ENCODE measurements around the gene PLD1. TPM values are rescaled to one million over a fixed set of nuclear protein-coding genes. Genes with fewer than 3 reads are reported as not detected.

The PLD1 gene
- total RNA-seq, 1 experiment from 2014 or later, result 32.5 TPM

GRCh38 chr3:171782617-171783016, 27.7 kb downstream of the PLD1 start:
- Histone ChIP-seq H3K36me3 (ENCODE audit: low read depth) (peaks cover 3% of the 10 kb centered on the region; the same call in 1 of the 2 replicates), H3K27ac (no peak overlapping the region), H3K4me1 (replicated peaks; ENCODE audit: insufficient read depth) (peaks cover 16% of the 10 kb centered on the region), H2AFZ (no peak overlapping the region), H3K4me2 (no peak overlapping the region), H3K9me2 (ENCODE audit: insufficient read depth) (no peaks in the 10 kb centered on the region), H3K9me3 (ENCODE audit: insufficient read depth, low read depth) (no peaks in the 10 kb centered on the region), H3F3A (ENCODE audit: insufficient read depth, low read depth) (peaks cover 10% of the 10 kb centered on the region), H3K4me3 (no peak overlapping the region), H3K79me2 (ENCODE audit: low read depth) (no peaks in the 10 kb centered on the region), H4K20me1 (ENCODE audit: insufficient read depth) (no peaks in the 10 kb centered on the region), H3K27me3 (ENCODE audit: insufficient read depth, low read depth) (no peaks in the 10 kb centered on the region)
- TF ChIP-seq CTCF (conservative IDR thresholded peaks at IDR 0.05) (no peak), EZH2 (IDR thresholded peaks at IDR 0.05; ENCODE audit: low read depth) (no peak)
- no TSS peak for BruUV-seq (replicated peaks)
- intact Hi-C loops (cut with micrococcal nuclease; ENCODE audit: unreplicated experiment), result no loop called here
- DNase-seq, result no peak
- ChIA-PET CTCF (no interaction called here), POLR2A (ENCODE audit: unreplicated experiment) (no interaction called here)

GRCh38 chr3:171781711-171782127, 28.6 kb downstream of the PLD1 start:
- BruUV-seq (replicated peaks), result no TSS peak
- Histone ChIP-seq H3K4me3 (no peak overlapping the region), H3K36me3 (ENCODE audit: low read depth) (no peaks in the 10 kb centered on the region), H2AFZ (no peak overlapping the region), H3K9me2 (ENCODE audit: insufficient read depth) (no peaks in the 10 kb centered on the region), H3K4me2 (peak overlapping the region; percentile 37), H3F3A (ENCODE audit: insufficient read depth, low read depth) (peaks cover 10% of the 10 kb centered on the region), H3K27me3 (ENCODE audit: insufficient read depth, low read depth) (no peaks in the 10 kb centered on the region), H3K9me3 (ENCODE audit: insufficient read depth, low read depth) (no peaks in the 10 kb centered on the region), H4K20me1 (ENCODE audit: insufficient read depth) (no peaks in the 10 kb centered on the region), H3K4me1 (replicated peaks; ENCODE audit: insufficient read depth) (peaks cover 16% of the 10 kb centered on the region), H3K27ac (peak overlapping the region; percentile 15), H3K79me2 (ENCODE audit: low read depth) (no peaks in the 10 kb centered on the region)
- peak in 1 of 2 experiments; percentile 68 for DNase-seq
- CTCF ChIA-PET, result interaction anchor here (0.7 to 0.8 kb wide), 2 partner anchors 9 to 203 kb away, joined by 3 to 4 read pairs; no protein-coding TSS in a partner anchor
- TF ChIP-seq EZH2 (IDR thresholded peaks at IDR 0.05; ENCODE audit: low read depth), result no peak
- POLR2A ChIA-PET (ENCODE audit: unreplicated experiment), result no interaction called here
- intact Hi-C loops (cut with micrococcal nuclease; ENCODE audit: unreplicated experiment), result no loop called here

GRCh38 chr3:171778493-171778892, 31.8 kb downstream of the PLD1 start:
- Histone ChIP-seq H3K79me2 (ENCODE audit: low read depth) (no peaks in the 10 kb centered on the region), H3K4me3 (no peak overlapping the region), H3K9me3 (ENCODE audit: insufficient read depth, low read depth) (no peaks in the 10 kb centered on the region), H3K36me3 (ENCODE audit: low read depth) (no peaks in the 10 kb centered on the region), H3K27ac (no peak overlapping the region), H3K27me3 (ENCODE audit: insufficient read depth, low read depth) (no peaks in the 10 kb centered on the region), H3K4me1 (replicated peaks; ENCODE audit: insufficient read depth) (peaks cover 16% of the 10 kb centered on the region), H3K4me2 (no peak overlapping the region), H3F3A (ENCODE audit: insufficient read depth, low read depth) (peaks cover 10% of the 10 kb centered on the region), H4K20me1 (ENCODE audit: insufficient read depth) (no peaks in the 10 kb centered on the region), H3K9me2 (ENCODE audit: insufficient read depth) (no peaks in the 10 kb centered on the region), H2AFZ (no peak overlapping the region)
- TF ChIP-seq EZH2 (IDR thresholded peaks at IDR 0.05; ENCODE audit: low read depth) (no peak), CTCF (conservative IDR thresholded peaks at IDR 0.05) (no peak)
- ChIA-PET POLR2A (ENCODE audit: unreplicated experiment) (no interaction called here), CTCF (no interaction called here)
- intact Hi-C loops (cut with micrococcal nuclease; ENCODE audit: unreplicated experiment), result no loop called here
- no TSS peak for BruUV-seq (replicated peaks)
- no peak for DNase-seq

GRCh38 chr3:171777596-171777995, 32.7 kb downstream of the PLD1 start:
- Histone ChIP-seq H3K4me3 (no peak overlapping the region), H3K27me3 (ENCODE audit: insufficient read depth, low read depth) (no peaks in the 10 kb centered on the region), H3K4me1 (replicated peaks; ENCODE audit: insufficient read depth) (peaks cover 14% of the 10 kb centered on the region), H3K9me2 (ENCODE audit: insufficient read depth) (no peaks in the 10 kb centered on the region), H3K36me3 (ENCODE audit: low read depth) (no peaks in the 10 kb centered on the region), H3K9me3 (ENCODE audit: insufficient read depth, low read depth) (no peaks in the 10 kb centered on the region), H3K4me2 (no peak overlapping the region), H4K20me1 (ENCODE audit: insufficient read depth) (no peaks in the 10 kb centered on the region), H2AFZ (no peak overlapping the region), H3K27ac (no peak overlapping the region), H3K79me2 (ENCODE audit: low read depth) (no peaks in the 10 kb centered on the region), H3F3A (ENCODE audit: insufficient read depth, low read depth) (peaks cover 10% of the 10 kb centered on the region)
- CTCF ChIA-PET, result no interaction called here
- POLR2A ChIA-PET (ENCODE audit: unreplicated experiment), result no interaction called here
- TF ChIP-seq CTCF (conservative IDR thresholded peaks at IDR 0.05) (no peak), EZH2 (IDR thresholded peaks at IDR 0.05; ENCODE audit: low read depth) (no peak)
- intact Hi-C loops (cut with micrococcal nuclease; ENCODE audit: unreplicated experiment), result no loop called here
- DNase-seq, result no peak
- BruUV-seq (replicated peaks), result no TSS peak

All from PC-9 (cell line).